Suprapubic skin (tissue), 4 donors: ENCODE measurements around the gene NOP14. TPM values are rescaled to one million over a fixed set of nuclear protein-coding genes. Genes with fewer than 3 reads are reported as not detected.
A peak's percentile ranks its signal among the peaks of the same experiment; 100 is the strongest.

Experiments
- DNase-seq, 2 donors: peaks; one replicate each; pipeline ENCODE4 v3.0.0-alpha.2; 2019; ENCODE audit warnings: low spot score in 2 of 2
- H3K27ac ChIP-seq: fragments of 200-600 bp; sonication (generic); one replicate; pipeline ENCODE4 v1.5.1; 2019
- H3K27me3 ChIP-seq: fragments of 200-600 bp; sonication (generic); one replicate; pipeline ENCODE4 v1.5.1; 2019
- H3K36me3 ChIP-seq: fragments of 200-600 bp; sonication (generic); one replicate; pipeline ENCODE4 v1.5.1; 2019
- H3K4me1 ChIP-seq: fragments of 200-600 bp; sonication (generic); one replicate; pipeline ENCODE4 v1.5.1; 2019
- H3K4me3 ChIP-seq: fragments of 200-600 bp; sonication (generic); one replicate; pipeline ENCODE4 v1.5.1; 2019; ENCODE audit warnings: mild to moderate bottlenecking
- H3K9me3 ChIP-seq: fragments of 200-600 bp; sonication (generic); one replicate; pipeline ENCODE4 v1.5.1; 2019
- CTCF ChIP-seq, 2 donors: fragments of 200-600 bp in 1 of 2; fragments of 450-650 bp in 1 of 2; sonication (generic) in 1 of 2; IDR thresholded peaks; one replicate each; pipeline ENCODE4 v1.5.1; 2016 to 2019; ENCODE audit warnings: antibody characterized with exemption in 2 of 2, mild to moderate bottlenecking in 1 of 2, moderate library complexity in 1 of 2
- EP300 ChIP-seq: sonication (generic); formaldehyde crosslinking; IDR thresholded peaks from one replicate; pipeline ENCODE4 v1.6.1; 2017; ENCODE audit warnings: antibody characterized with exemption
- POLR2A ChIP-seq, 2 donors: fragments of 450-650 bp; IDR thresholded peaks; one replicate each; pipeline ENCODE4 v1.6.1; 2017; ENCODE audit warnings: antibody characterized with exemption in 2 of 2, mild to moderate bottlenecking in 2 of 2, moderate library complexity in 2 of 2
- POLR2AphosphoS5 ChIP-seq, 3 donors: sonication (generic); formaldehyde crosslinking; IDR thresholded peaks; one replicate each; pipeline ENCODE4 v1.6.1; 2017; ENCODE audit warnings: antibody characterized with exemption in 3 of 3
- WGBS: methylation state at CpG from one replicate; pipeline ENCODE4 v1.1.5; 2018; 5-methylcytosine and 5-hydroxymethylcytosine counted together
- total RNA-seq, 4 donors: library from RNA; depleted of rRNA; stranded (reverse); fragments of >200 nt; gene quantifications; one replicate each; pipeline ENCODE4 v1.1.0, GENCODE V29; 2016

NOP14 gene
- total RNA-seq, 4 donors from 2014 or later = 23.4 to 30.8 (median 27.1) TPM

DNA sequence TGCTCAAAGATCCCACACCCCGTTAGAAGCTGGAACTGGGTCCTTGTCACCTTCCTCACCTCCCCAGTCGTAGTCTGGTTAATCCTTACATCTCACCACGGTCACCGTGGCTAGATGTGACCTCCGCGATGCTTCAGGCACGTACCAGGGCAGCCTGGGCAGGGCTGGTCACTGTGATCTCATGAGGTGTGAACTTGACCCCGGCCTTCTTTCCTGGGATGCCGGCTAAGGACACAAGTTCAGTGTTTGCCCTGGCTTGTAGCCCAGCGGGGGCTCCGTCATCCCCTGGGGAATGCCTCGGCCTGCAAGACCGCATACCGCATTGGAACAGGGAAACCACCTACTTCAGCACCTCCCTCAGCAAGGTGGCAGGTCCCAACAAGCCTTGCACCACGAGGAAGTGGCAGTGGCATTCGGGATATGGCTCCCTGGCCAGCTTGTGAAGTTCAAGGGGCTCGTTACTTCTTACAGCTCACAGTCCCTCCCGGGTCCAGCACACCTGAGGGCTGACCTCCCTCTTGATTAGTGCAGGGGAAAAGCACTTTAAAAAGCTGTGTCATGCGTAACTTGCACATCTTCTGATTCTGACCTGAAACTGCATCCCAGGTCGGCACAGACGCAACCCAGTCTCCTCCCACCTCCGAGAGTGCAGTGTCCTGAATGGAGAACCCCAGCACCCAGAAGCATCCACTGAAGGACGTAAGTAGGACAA, 25.9 kb downstream of the NOP14 start:
- no peaks in the 10 kb centered on the region for H3K27me3 ChIP-seq
- peaks cover 51% of the 10 kb centered on the region for H3K36me3 ChIP-seq
- peak overlapping the region; percentile 1 for H3K4me3 ChIP-seq
- TF ChIP-seq EP300 (no peak), POLR2AphosphoS5 (IDR thresholded peaks at IDR 0.05) (no peak)
- 35% methylated on average over 11 of the region's 23 CpGs for WGBS
- no peaks in the 10 kb centered on the region for H3K9me3 ChIP-seq
- peaks cover 47% of the 10 kb centered on the region for H3K4me1 ChIP-seq
- peak overlapping the region; percentile 58 for H3K27ac ChIP-seq
- DNase-seq = peak; percentile 72 to 82

- H3K4me3 ChIP-seq = peak overlapping the region; percentile 1
- peak; percentile 52 to 71 for DNase-seq
- peak overlapping the region; percentile 58 for H3K27ac ChIP-seq
- no peaks in the 10 kb centered on the region for H3K27me3 ChIP-seq
- peaks cover 46% of the 10 kb centered on the region for H3K36me3 ChIP-seq
- WGBS = 37% methylated on average over 4 of the region's 6 CpGs
- peaks cover 52% of the 10 kb centered on the region for H3K4me1 ChIP-seq
- no peaks in the 10 kb centered on the region for H3K9me3 ChIP-seq
- TF ChIP-seq CTCF (IDR thresholded peaks at IDR 0.05) (no peak), POLR2AphosphoS5 (IDR thresholded peaks at IDR 0.05) (no peak), EP300 (no peak), POLR2A (IDR thresholded peaks at IDR 0.05) (no peak)
These were observed 26.4 kb downstream of the NOP14 start for GRCh38 chr4:2936773-2937145.

DNA sequence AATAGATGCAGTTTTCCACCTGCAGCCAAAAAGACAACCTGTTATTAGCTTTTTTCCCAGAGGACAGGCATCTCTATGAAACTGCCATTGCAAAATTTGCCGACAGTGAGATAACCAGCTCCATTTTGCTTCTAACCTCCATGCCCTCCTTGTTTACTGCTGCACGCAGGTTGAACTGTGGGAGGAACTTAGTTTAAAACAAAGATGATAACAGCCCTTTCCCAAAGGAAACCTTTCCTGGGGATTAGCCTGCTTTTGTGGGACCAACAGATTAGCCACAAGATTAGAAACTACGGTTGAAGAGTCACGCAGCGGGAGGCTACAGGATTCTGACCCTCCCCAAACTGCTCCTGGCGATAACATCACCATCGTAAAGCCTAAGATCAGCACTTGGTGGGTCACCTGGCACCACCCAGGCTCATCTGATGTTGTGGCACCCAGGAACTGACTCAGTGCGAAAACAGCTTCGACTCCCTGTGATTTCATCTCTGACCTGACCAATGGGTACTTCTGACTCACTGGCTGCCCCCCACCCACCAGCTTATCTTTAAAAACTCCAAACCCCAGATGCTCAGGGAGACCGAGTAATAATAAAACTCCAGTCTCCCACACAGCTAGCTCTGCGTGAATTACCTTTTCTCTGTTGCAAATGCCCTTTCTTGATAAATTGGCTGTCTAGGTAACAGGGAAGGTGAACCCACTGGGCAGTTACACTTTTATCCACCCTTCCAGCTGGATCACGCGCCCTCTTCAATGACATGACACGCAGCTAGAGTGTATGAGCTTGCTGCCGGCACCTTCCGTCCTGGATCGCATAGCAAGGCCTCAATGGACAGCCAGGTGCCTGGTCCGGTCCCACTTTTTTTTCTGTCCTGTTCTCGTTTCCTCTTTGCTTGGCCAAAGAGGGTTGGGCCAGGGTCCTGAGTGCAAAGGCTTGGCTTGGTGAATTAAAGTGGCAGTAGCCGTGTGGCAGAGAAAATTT, 27.2 kb downstream of the NOP14 start:
- DNase-seq = peak; percentile 60 to 78
- 74% methylated on average over 20 of the region's 20 CpGs for WGBS
- TF ChIP-seq EP300 (no peak), POLR2AphosphoS5 (IDR thresholded peaks at IDR 0.05) (no peak), POLR2A (IDR thresholded peaks at IDR 0.05) (no peak), CTCF (IDR thresholded peaks at IDR 0.05) (no peak)
- Histone ChIP-seq H3K36me3 (peaks cover 44% of the 10 kb centered on the region), H3K4me1 (peaks cover 58% of the 10 kb centered on the region), H3K27ac (peak overlapping the region; percentile 89), H3K4me3 (peak overlapping the region; percentile 89), H3K9me3 (no peaks in the 10 kb centered on the region), H3K27me3 (no peaks in the 10 kb centered on the region)

GRCh38 chr4:2934813-2935761, 28.1 kb downstream of the NOP14 start:
- Histone ChIP-seq H3K4me3 (peak overlapping the region; percentile 89), H3K4me1 (peaks cover 63% of the 10 kb centered on the region), H3K36me3 (peaks cover 44% of the 10 kb centered on the region), H3K27me3 (no peaks in the 10 kb centered on the region), H3K9me3 (no peaks in the 10 kb centered on the region), H3K27ac (peak overlapping the region; percentile 89)
- WGBS = 0% methylated on average over 16 of the region's 70 CpGs
- TF ChIP-seq EP300 (no peak), POLR2AphosphoS5 (IDR thresholded peaks at IDR 0.05) (peak; percentile 74 to 92 (median 83)), CTCF (IDR thresholded peaks at IDR 0.05) (no peak), POLR2A (IDR thresholded peaks at IDR 0.05) (peak; percentile 62 to 82)
- DNase-seq = peak; percentile 96 to 97
